ENCODE results near the gene MAP2K5. TPM values are rescaled to one million over a fixed set of nuclear protein-coding genes. Genes with fewer than 3 reads are reported as not detected.

The MAP2K5 gene
- total RNA-seq, 6 experiments from 2014 or later: 5.0 to 11.6 (median 8.8) TPM

GRCh38 chr15:67758619-67759300 is 216.3 kb downstream of the MAP2K5 start:
- no peak overlapping the region for H3K27ac ChIP-seq
- H3K9me3 ChIP-seq: no peaks in the 10 kb centered on the region
- H3K27me3 ChIP-seq: no peaks in the 10 kb centered on the region
- ATAC-seq (no peak), DNase-seq (no peak)
- no peaks in the 10 kb centered on the region for H3K4me1 ChIP-seq
- intact Hi-C loops (cut with DNase I): no loop called here
- no peak overlapping the region for H3K4me3 ChIP-seq
- 85% methylated on average over 7 of the region's 7 CpGs for WGBS (ENCODE audit: insufficient coverage, low coverage, low lambda C conversion rate, missing lambda C conversion rate)
- no peaks in the 10 kb centered on the region for H3K36me3 ChIP-seq
- TF ChIP-seq POLR2A (IDR thresholded peaks at IDR 0.05): no peak

GRCh38 chr15:67760901-67761300 is 218.4 kb downstream of the MAP2K5 start:
- TF ChIP-seq CTCF (IDR thresholded peaks at IDR 0.05) (no peak), POLR2A (IDR thresholded peaks at IDR 0.05) (no peak)
- Histone ChIP-seq H3K4me1 (no peaks in the 10 kb centered on the region), H3K9me3 (no peaks in the 10 kb centered on the region), H3K27me3 (no peaks in the 10 kb centered on the region), H3K4me3 (no peak overlapping the region), H3K27ac (no peak overlapping the region), H3K36me3 (no peaks in the 10 kb centered on the region)
- WGBS (ENCODE audit: insufficient coverage, low coverage, low lambda C conversion rate, missing lambda C conversion rate): 73% methylated on average over 2 of the region's 6 CpGs
- intact Hi-C loops (cut with DNase I): no loop called here
- ATAC-seq (no peak), DNase-seq (no peak)

- TF ChIP-seq CTCF (IDR thresholded peaks at IDR 0.05) (no peak), POLR2A (IDR thresholded peaks at IDR 0.05) (no peak)
- intact Hi-C loops (cut with DNase I): no loop called here
- H3K36me3 ChIP-seq: no peaks in the 10 kb centered on the region
- ATAC-seq (peak in 2 of 4 donors; percentile 33 to 35), DNase-seq (no peak)
- WGBS (ENCODE audit: insufficient coverage, low coverage, low lambda C conversion rate, missing lambda C conversion rate): 50% methylated on average over 4 of the region's 4 CpGs
- no peaks in the 10 kb centered on the region for H3K4me1 ChIP-seq
- no peaks in the 10 kb centered on the region for H3K27me3 ChIP-seq
- no peaks in the 10 kb centered on the region for H3K9me3 ChIP-seq
- H3K4me3 ChIP-seq: no peak overlapping the region
- H3K27ac ChIP-seq: no peak overlapping the region
Measured at GRCh38 chr15:67761343-67761742, 218.8 kb downstream of the MAP2K5 start.

GRCh38 chr15:67762610-67763368 is 220.3 kb downstream of the MAP2K5 start:
- intact Hi-C loops (cut with DNase I): no loop called here

More at GRCh38 chr15:67762610-67763368, 220.3 kb downstream of the MAP2K5 start:
- TF ChIP-seq POLR2A (IDR thresholded peaks at IDR 0.05): no peak
- no peak for TF ChIP-seq CTCF (IDR thresholded peaks at IDR 0.05)
- DNase-seq (no peak), ATAC-seq (peak; percentile 80 to 91 (median 84))
- no peak overlapping the region for H3K4me3 ChIP-seq
- no peaks in the 10 kb centered on the region for H3K36me3 ChIP-seq
- H3K4me1 ChIP-seq: no peaks in the 10 kb centered on the region
- no peak overlapping the region for H3K27ac ChIP-seq
- H3K9me3 ChIP-seq: no peaks in the 10 kb centered on the region
- WGBS (ENCODE audit: insufficient coverage, low coverage, low lambda C conversion rate, missing lambda C conversion rate): 56% methylated on average over 5 of the region's 7 CpGs
- no peaks in the 10 kb centered on the region for H3K27me3 ChIP-seq

Data from right lobe of liver (tissue), 6 donors.